IPS-NIHi11 (cell line): ENCODE measurements around the gene ARHGEF39.

Experiments used
- DNase-seq: peaks from one replicate; pipeline ENCODE4 v3.0.0; 2012; ENCODE audit warnings: mixed read lengths, low spot score

The ARHGEF39 gene

GRCh38 chr9:35675204-35675603, 10.2 kb upstream of the ARHGEF39 start:
- DNase-seq = no peak

- DNase-seq = no peak
These were observed 9.0 kb upstream of the ARHGEF39 start for GRCh38 chr9:35674025-35674361.

- DNase-seq = no peak
These were observed 8.4 kb upstream of the ARHGEF39 start, which contains the start of gene CA9 for GRCh38 chr9:35673132-35674024. CA9 (plus strand) TSS chr9:35673928; CDS start chr9:35673960, 32 bp downstream.

- no peak for DNase-seq
These were observed 4.5 kb upstream of the ARHGEF39 start for GRCh38 chr9:35669331-35670145.

GRCh38 chr9:35667939-35668338, 2.9 kb upstream of the ARHGEF39 start:
- DNase-seq = no peak

GRCh38 chr9:35666549-35666948, 1.6 kb upstream of the ARHGEF39 start:
- DNase-seq = no peak

- no peak for DNase-seq
These were observed 1.1 kb upstream of the ARHGEF39 start for GRCh38 chr9:35666045-35666444.

GRCh38 chr9:35665471-35665818, 450 bp upstream of the ARHGEF39 start:
- no peak for DNase-seq

GRCh38 chr9:35662437-35662836, 2.6 kb downstream of the ARHGEF39 start:
- no peak for DNase-seq

GRCh38 chr9:35661756-35662350, 3.1 kb downstream of the ARHGEF39 start:
- DNase-seq = no peak

GRCh38 chr9:35660966-35661415, 4.0 kb downstream of the ARHGEF39 start:
- no peak for DNase-seq

GRCh38 chr9:35659340-35659739, 5.7 kb downstream of the ARHGEF39 start:
- DNase-seq = no peak

GRCh38 chr9:35658968-35659220, 6.1 kb downstream of the ARHGEF39 start:
- no peak for DNase-seq

GRCh38 chr9:35658137-35658967, 6.6 kb downstream of the ARHGEF39 start, which contains the start of gene CCDC107:
CCDC107 (plus strand) TSS chr9:35658292; CDS start chr9:35658380, 88 bp downstream.
- DNase-seq = peak; percentile 92

- peak; percentile 88 for DNase-seq
These were observed 7.4 kb downstream of the ARHGEF39 start, which contains the start of gene RMRP for GRCh38 chr9:35657546-35658136. RMRP (minus strand) TSS chr9:35658019.

GRCh38 chr9:35656831-35657545, 8.0 kb downstream of the ARHGEF39 start:
- no peak for DNase-seq

- no peak for DNase-seq
These were observed 8.6 kb downstream of the ARHGEF39 start for GRCh38 chr9:35656348-35656747.

- DNase-seq = no peak
These were observed 11.4 kb downstream of the ARHGEF39 start for GRCh38 chr9:35653611-35654010.

GRCh38 chr9:35652829-35653209, 12.2 kb downstream of the ARHGEF39 start:
- no peak for DNase-seq

GRCh38 chr9:35651956-35652828, 12.8 kb downstream of the ARHGEF39 start:
- no peak for DNase-seq
